ENCODE data around the gene ATF1.

DNA sequence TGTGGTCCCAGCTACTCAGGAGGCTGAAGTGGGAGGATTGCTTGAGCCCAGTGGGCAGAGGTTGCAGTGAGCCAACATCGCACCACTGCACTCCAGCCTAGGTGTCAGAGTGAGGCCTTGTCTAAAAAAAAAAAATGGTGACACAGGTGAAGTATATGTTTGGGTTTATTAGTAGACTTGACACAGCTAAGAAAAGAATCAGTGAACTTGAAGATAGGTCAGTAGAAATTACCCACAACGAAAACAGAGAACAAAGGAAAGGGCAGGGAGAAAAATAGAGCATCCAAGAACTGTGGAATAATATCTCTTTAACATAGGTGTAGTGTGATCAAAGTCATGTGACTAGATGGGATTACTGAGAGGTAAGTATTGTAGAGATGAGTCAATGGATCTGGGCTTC, 23.7 kb downstream of the ATF1 start:
- TF ChIP-seq GATA2 (IDR thresholded peaks at IDR 0.05; ENCODE audit: low read depth, low read length) (no peak), GATA3 (IDR thresholded peaks at IDR 0.05; ENCODE audit: low read depth, low read length) (no peak)
